Stimulated activated CD4-positive, alpha-beta T cell treated with anti-CD3 and anti-CD28 coated beads, Interleukin-4, amount 100 ng/mL, for 4 hours (primary cell): ENCODE measurements around the gene GALR2.
"Not testable (repeated sequence)": the region's sequence is repeated elsewhere in the genome, so short reads cannot be mapped to it uniquely, and the experiment has no call there.

Experiments
- DNase-seq, 2 experiments: peaks; one replicate each; pipeline ENCODE4 v3.0.0-alpha.2; 2020

The GALR2 gene

DNA sequence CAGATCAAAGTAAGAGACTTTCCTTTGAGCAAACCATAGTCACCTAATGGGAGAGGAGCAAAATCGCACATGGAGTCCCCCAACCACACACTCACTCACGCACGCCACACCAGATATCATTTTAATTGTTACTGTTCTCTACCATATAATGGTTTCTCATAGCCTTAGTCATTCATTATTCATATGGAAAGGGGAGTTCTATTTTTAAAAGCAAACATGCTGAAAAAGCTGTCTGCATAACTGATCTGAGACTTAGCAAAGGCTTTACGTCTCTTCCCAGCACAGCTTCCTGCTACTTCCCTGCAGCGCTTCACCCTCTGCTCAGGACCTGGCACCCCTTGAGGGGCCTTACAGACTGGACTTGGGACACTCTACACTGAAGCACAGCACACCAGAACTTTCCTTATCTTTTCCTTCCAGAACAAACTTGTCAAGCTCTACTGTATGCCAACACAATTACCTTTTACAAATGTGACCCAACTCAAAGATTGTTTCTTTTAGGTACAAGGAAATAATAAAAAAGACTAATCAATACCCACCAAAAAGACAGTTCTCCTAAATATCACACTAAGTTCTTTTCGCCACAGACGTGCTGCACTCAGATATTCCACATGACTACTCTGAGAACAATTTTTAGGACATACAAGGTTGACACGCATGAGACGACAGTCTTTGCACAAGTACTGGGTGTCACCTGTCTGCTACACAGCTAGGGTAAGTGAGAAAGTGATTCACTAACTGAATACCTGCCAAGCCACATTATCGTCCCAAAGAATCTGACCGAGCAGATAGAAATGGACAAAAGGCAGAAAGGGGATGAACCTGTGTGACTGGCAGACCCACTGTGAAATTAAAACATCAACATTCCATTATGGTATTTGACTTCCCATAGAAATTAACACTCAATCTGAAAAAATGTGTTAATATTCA lies 23.8 kb upstream of the GALR2 start:
- DNase-seq: no peak

DNA sequence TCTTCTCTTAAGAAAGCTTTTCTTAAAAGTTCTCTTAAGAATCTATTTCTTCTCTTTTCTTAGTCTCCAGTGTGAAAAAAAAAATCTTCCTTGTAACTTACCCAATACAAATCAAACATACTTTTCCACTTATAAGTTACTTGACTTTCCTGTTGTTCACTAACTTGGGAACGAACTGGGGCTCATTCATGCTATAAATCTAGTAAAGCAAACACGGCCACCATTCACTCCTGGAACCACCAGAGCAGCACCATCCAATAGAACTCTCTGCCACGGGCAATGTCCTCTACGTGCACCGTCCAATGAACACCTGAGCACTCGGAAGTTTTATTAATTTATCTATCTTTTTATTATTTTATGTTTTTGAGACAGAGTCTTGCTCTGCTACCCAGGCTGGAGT lies 23.0 kb upstream of the GALR2 start:
- no peak for DNase-seq

DNA sequence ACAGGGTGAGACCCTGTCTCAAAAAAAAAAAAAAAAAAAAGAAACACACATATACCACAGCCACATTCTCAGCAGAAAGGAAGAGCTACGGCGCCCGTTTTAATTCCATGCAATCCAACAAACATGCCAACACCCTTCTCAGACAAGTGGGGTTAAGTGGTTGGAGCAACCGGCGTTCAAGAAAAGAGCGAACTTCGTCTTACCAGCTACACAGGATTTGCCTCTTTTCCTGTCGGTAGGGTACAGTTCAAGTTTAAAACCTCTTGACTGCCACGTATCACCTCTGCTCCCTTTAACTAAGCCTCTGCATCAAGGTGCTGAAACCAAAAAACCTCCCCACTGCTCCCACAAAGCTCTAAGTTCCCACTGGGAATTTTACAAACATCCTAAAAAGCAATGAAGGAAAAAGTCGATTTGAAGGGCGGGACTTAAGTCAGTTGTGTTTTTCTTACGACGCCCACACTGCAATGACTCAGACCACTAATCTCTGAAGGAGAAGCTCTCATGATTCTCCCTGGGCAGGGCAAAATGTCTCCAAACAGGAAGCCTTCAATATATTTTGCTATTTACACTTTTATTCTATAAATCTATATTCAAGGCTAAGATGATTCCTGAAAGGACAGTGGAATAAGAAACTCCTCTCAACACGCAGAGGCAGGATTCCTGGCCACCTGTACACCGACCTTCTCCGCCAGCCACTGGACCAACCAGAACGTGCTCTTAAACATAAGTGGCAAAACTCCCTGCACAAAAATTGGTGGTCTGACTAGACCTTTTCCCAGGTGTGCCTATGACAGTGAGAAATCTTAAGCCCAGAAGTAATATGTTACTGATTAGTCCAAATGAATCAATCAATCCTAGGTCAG lies 21.1 kb upstream of the GALR2 start:
- peak in 1 of 2 experiments; percentile 16 for DNase-seq

DNA sequence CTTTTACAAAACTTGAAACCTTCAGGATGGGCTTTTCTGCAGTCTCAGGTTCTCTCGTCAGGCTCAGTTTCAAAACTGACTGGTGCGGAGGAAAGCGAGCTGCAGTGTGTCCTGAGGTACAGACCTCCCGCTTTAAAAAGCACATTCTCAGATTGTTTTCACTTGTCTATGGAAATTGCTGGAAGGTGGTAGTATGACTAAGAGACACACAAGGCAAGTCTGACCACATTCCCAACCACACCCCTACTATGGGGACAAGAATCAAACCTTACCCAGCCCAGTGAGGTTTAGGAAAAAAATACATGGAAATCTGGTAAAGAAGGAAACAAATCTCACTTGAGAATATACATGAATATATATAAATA lies 20.5 kb upstream of the GALR2 start:
- DNase-seq: no peak

DNA sequence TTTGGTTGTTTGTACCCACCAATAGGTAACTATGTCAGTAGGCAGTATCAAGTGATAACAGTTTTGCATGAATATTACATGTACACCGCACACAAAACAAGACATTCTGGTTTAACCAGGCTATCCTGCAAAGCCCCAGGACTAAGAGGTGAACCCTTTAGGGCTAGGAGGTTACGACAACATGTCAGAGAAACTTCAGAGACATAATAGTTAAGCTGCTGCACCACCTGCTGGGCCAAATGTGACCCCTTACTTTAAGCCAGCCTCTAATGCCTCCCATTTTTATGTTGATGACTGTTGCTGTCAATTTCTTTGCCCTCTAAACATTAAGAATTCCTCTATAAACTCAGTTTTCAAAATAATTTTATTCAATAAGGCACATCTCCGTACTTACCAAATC lies 17.7 kb upstream of the GALR2 start:
- DNase-seq: no peak

DNA sequence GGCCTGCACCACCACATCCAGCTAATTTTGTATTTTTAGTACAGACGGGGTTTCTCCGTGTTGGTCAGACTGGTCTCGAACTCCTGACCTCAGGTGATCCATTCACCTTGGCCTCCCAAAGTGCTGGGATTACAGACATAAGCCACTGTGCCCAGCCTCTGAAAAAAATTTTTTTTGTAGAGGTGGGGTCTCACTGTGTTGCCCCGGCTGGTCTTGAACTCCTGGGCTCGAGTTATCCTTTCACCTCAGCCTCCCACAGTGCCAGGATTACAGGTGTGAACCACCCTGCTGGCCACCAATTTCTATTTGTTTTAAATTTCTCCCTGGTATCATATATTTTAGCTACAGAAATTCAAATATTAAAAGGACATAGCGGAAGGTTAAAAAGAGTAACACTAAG lies 16.3 kb upstream of the GALR2 start:
- not testable (repeated sequence) for DNase-seq

DNA sequence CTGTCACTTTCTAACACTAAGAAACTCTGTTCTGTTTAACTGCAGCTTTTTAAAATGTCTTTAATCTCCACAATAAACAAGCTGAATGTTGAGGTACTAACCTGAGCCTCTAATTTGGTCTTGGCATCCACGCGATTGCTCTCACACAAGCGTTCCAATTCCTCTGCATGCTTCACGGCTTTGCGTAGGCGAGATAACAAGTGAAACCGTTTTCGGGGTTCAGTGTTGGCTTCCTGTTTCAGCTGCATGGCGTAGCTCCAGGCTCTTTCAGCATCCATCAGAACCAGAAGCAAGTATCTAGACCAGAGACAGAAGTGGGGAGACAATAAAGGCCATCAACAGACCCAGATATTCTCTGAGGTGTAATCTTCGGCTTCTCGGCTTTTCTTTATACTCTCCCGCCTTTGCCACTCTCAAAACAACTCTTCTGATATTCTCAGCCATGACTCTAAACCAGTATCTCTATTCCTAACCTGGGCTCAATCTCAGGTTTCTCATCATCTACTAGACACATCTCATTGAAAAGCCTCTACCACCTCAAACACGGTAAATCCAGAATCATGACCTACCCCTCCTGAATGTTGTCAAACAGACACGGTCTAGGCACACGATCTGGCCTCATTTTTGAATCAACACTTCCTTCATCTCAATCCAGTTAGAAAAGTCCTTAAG lies 10.6 kb upstream of the GALR2 start:
- peak; percentile 40 to 65 for DNase-seq

DNA sequence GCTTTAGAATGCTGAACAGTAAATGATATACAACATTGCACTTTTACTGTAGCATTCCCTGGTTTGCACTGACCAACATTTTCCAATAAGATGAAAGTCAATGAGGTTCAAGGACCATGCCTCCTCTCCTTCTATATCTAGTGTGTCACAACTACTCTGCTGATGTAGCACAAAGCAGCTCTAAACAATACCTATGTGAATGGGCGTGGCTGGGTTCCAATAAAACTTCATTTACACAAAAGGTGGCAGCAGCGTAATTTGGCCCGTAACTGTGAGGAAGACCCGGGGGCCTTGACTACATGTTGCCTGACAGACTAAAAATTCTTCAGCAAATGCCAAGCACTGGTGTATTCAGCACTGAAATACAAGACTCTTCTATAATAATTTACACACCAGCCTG lies 8.8 kb upstream of the GALR2 start:
- DNase-seq: no peak

DNA sequence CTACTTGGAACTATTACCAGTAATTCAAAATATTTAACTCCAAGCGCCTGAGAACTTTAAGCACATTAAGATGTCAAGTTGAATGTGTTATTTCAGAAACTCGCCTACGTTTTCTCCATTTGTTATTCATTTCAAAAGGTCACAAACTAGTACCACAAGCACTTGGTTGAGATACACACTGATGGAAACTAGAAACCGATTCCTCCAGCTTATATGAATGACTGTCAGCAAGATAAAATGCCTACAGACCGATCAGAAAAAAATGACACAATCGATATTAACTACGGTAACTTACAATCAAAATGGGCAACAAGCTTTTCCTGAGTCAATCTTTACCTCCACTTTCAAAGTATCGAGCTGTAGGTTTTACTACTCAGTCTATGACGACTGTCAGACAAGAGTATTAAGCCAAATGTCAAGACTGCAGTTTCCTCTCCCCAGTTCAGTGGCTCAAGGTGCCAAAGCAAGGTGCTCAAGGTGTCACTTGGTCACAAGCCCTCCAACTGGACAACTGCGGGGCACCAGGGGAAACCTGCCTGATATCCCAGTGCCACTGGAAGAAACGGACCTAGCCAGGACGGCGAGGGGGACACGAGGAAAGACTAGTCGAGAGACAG lies 2.9 kb upstream of the GALR2 start:
- DNase-seq: no peak

DNA sequence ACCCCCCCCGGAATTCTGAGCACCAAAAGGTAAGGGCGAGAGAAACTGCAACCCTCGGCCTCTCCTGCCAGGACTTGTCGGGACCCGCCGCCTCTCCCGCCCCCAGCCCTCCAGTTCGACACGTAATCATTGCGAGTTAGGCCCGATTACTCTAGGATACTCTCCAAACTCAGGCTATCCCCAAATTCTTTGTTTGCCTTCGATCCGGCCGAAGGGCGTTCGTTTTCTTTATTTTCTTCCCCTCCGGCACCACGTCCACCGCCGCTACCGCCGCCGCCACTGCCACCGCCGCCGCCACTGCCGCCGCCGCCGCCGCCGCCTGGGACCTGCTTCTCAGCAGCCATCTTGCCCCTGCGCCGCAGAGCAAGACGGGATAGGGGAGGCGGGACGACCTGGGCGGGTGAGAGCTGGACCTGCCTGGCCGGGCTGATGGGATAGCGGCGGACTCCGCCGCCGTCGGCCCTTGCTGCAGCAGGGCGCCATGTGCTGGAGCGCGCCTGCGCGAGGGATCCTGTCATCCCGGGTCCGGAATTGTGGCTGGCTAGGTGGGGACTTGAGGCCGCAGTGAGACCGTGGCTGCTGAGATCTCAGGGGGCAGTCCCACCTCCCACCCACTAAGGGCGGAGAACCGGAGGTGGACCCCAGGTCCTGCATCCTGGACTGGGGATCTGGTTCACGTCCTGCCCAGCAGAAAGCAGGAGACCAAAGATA lies 2.3 kb upstream of the GALR2 start, which contains the start of gene SRP68:
TSS of gene SRP68 (minus strand) at position 370 of the 711 bp plus-strand sequence. CDS start at position 344, 26 bp downstream.
- DNase-seq: peak; percentile 78 to 84

DNA sequence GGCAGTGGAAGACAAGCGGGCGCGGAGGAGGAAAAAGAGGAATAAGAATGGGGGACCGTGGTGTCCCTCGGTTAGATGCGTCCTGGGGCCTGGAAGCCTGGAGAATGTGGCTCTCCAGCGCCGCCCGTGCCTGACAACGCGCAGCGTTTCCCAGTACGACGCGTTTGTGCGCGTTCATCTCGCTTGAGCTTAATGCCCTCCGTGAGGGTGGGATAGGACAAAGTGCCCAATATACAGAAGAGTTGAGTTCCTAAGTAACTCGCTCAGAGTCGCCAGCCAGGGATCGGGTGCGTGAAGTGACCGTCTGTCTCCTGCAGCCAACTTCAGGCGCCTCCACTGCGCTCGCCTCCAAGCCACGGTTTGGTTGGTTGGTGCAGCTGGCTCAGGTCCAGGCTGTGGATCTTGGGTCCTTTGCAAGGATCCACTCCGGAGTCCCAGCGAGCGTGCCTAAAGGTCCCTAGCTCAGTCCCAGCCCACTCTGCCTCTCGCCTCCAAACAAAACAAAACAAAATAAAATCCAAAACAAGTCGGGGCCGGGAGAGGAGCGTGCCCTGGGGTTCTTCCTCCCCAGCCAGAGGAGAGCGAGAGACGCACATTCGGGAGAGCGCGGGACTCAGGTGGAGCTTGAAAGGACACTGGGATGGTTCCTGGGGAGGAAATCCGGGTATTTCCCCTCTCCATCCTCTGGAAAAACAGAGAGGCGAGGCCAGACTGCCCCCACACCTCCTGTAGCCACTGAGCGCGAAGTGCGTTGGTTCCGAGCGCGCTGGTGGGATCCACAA lies 974 bp downstream of the GALR2 start:
- DNase-seq: no peak

DNA sequence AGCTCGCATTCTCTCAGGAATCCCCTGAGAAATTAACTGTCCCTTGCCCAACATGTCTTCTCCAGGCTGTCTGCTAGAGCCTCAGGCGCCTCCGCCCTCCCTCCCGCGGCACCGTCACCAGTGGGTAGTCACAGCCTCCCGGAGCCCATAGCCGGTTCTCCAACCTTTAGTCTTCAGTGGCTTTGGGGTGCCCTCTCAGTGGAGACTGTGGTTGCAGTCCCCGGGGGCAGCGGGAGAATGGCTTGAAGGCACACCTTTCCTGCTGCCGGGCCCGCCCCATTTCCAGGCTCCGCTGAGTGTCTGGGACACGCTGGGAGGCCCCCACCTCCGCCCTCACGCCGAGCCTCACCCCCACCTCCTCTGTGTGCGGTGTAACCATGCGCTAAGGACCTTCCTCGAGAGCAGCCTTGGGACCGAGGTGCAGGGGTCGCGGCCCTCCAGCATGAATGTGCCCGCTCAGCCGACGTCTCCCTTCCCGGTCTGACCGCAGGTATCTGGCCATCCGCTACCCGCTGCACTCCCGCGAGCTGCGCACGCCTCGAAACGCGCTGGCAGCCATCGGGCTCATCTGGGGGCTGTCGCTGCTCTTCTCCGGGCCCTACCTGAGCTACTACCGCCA lies 1.7 kb downstream of the GALR2 start:
- peak in 1 of 2 experiments; percentile 9 for DNase-seq

DNA sequence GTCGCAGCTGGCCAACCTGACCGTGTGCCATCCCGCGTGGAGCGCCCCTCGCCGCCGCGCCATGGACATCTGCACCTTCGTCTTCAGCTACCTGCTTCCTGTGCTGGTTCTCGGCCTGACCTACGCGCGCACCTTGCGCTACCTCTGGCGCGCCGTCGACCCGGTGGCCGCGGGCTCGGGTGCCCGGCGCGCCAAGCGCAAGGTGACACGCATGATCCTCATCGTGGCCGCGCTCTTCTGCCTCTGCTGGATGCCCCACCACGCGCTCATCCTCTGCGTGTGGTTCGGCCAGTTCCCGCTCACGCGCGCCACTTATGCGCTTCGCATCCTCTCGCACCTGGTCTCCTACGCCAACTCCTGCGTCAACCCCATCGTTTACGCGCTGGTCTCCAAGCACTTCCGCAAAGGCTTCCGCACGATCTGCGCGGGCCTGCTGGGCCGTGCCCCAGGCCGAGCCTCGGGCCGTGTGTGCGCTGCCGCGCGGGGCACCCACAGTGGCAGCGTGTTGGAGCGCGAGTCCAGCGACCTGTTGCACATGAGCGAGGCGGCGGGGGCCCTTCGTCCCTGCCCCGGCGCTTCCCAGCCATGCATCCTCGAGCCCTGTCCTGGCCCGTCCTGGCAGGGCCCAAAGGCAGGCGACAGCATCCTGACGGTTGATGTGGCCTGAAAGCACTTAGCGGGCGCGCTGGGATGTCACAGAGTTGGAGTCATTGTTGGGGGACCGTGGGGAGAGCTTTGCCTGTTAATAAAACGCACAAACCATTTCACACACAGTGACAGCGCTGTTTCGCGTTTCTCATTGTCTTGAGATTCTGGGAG lies 2.4 kb downstream of the GALR2 start:
- DNase-seq: peak in 1 of 2 experiments; percentile 31

DNA sequence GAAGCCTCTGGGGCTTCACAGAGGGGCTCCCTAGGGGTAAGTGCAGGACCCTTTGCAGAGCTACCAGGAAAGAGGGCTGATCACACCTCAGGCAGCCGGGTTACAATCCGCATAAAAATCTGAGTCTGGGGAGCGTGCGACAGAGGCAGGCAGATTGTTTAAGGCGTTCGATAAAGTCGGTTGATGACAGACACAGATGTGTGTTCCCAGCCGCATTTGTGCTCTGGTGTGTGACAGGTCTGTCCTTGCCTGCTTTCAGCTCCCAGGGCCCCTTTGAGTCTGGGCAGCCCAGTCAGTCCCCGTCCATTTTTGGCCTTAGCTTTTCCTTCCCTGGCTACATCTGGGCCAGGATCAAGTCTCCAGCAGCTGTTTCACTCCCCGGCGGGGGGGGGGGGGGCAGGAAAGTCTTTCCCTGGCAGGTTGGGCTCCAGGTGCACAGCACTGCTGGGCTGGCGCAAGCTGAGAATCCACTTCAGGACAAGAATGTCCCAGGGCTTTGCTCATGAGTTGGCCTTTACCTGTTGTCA lies 3.1 kb downstream of the GALR2 start:
- DNase-seq: no peak

DNA sequence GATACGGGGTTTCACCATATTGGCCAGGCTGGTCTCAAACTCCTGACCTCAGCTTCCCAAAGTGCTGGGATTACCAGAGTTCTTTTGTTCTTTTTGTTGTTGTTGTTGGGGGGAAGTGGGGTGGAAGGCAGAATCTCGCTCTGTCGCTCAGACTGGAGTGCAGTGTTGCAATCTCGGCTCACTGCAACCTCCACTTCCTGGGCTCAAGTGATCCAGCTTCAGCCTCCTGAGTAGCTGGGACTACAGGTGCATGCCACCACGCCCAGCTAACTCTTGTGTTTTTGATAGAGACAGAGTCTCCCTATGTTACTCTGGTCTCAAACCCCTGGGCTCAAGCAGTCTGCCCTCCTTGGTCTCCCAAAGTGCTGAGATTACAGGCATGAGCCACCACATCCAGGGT lies 3.8 kb downstream of the GALR2 start:
- DNase-seq: not testable (repeated sequence)

DNA sequence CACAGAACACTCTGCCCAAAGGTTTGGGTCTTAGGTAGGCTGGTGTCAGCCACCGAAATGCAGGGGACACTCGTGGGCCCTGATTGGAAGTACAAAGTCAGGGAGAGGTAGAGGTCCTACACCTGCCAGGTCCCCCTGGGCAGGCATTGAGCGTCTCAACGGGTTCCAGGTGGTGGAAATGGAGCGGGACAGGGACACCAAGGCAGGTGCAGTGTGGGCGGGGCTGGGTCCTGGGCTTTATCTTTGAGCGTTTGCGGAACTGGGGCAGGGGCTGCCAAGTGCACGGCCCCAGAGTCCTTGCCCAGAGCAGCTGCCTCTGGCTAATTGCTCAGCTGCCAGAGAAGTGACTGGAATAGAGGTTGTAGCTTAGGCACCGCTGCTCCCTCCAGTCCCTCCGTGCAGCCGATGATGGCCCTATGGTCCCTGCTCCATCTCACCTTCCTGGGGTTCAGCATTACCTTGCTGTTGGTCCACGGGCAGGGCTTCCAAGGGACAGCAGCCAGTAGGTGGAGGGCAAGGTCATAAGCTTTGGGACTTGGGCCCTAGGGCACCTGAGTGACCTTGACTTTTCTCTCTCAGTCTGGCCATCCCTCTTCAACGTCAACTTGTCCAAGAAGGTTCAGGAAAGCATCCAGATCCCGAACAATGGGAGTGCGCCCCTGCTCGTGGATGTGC lies 4.4 kb downstream of the GALR2 start, which contains the start of gene ZACN:
TSS of gene ZACN (plus strand) at position 323 of the 675 bp plus-strand sequence. CDS start at position 406, 83 bp downstream.
- DNase-seq: no peak

DNA sequence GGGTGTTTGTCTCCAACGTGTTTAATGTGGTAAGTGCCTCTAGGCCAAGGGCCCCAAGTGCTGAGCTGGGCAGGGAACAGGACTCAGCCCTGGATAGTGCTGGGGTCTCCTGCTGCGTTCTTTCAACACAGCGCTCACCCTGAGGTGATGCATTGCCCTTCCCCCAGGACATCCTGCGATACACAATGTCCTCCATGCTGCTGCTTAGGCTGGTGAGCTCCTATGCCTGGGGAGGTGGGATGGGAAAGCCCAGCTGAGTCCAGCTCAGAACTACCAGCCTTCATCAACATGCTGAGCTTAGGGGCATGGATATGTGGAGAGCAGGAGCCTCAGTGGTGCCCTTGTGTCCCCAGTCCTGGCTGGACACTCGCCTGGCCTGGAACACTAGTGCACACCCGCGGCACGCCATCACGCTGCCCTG lies 5.0 kb downstream of the GALR2 start:
- DNase-seq: no peak

DNA sequence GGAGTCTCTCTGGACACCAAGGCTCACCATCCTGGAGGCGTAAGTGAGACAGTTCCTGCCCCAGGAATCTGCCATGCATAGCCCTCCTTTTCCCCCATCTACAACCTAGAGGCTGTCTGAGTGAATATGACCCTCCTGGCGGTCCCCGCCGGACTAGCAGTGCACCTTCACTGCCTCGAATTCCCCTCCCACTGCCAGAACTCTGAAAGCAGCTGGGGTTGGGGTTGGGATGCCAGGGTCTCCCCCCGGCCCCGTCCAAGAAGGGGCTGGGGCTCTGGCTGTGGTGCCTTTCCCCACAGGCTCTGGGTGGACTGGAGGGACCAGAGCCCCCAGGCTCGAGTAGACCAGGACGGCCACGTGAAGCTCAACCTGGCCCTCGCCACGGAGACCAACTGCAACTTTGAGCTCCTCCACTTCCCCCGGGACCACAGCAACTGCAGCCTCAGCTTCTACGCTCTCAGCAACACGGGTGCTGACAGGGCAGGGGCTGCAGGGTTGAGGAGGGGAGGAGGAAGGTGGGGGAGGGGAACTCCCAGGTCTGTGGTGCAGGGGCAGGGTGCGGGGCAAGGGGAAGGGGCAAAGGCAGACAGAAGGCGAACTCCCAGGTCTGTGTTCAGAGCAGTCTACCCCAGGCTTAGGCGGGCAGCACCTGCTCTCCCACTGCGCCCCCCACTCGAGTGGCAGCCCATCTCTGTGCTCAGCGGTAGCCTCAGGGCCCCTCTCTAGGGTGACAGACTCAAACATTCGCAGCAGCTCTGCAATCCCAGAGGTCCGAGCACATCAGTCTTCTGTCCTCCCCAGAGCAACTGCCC lies 5.6 kb downstream of the GALR2 start:
- no peak for DNase-seq
